HFF-Myc (cell line): Measurements from ENCODE around the gene CNDP1.

Experiments
- DNase-seq: peaks from one replicate; pipeline ENCODE4 v3.0.0-alpha.2; 2011; ENCODE audit warnings: low read depth; ENCODE audit errors: extremely low read depth
- H3K4me3 ChIP-seq: replicated peaks from 2 replicates; pipeline ENCODE4 v1.5.1; 2011; ENCODE audit warnings: low read depth, mild to moderate bottlenecking, control low read depth, low read length
- TF ChIP-seq, protein P1 (sequence below): IDR thresholded peaks from 2 replicates; pipeline ENCODE4 v1.5.1; 2012; ENCODE audit warnings: mild to moderate bottlenecking, low read depth, low read length, control low read depth; ENCODE audit errors: missing control alignments

CNDP1 gene, protein sequence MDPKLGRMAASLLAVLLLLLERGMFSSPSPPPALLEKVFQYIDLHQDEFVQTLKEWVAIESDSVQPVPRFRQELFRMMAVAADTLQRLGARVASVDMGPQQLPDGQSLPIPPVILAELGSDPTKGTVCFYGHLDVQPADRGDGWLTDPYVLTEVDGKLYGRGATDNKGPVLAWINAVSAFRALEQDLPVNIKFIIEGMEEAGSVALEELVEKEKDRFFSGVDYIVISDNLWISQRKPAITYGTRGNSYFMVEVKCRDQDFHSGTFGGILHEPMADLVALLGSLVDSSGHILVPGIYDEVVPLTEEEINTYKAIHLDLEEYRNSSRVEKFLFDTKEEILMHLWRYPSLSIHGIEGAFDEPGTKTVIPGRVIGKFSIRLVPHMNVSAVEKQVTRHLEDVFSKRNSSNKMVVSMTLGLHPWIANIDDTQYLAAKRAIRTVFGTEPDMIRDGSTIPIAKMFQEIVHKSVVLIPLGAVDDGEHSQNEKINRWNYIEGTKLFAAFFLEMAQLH

DNA sequence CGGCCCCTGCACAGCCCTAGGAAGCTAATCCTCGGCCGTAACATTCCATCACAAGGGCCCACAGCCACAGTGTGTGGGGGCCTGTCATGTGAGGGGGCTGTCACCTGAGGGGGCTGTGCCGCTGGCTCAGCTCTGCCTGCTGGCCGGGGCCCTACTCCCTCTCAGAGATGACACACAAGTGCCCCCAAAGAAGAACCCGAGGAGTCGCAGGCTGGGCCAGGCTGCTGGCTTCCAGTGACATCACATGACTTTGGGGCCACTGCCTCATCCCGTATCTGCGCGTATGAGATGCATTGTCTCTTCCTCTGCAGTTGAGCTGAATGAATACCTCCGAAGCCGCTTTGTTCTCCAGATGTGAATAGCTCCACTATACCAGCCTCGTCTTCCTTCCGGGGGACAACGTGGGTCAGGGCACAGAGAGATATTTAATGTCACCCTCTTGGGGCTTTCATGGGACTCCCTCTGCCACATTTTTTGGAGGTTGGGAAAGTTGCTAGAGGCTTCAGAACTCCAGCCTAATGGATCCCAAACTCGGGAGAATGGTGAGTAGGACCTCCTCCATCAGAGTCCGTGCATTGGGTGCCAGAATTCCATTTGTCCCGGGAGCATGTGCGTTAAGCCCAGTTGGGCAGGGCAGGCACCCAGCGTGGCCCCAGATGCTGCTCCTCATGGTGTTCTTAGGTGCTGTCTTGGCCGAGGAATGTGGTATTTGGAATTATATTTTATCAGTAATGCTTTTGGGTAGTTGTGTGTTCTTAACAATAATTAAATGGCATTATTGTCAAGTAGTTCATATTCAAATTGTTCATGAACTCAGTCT is at the start of gene CNDP1:
Gene CNDP1 (plus strand): TSS at position 351 of the 820 bp plus-strand sequence. CDS start 168 bp downstream, at position 519.
- H3K4me3 ChIP-seq = no peak within 1 kb of the TSS
- TF ChIP-seq, protein P1, sequence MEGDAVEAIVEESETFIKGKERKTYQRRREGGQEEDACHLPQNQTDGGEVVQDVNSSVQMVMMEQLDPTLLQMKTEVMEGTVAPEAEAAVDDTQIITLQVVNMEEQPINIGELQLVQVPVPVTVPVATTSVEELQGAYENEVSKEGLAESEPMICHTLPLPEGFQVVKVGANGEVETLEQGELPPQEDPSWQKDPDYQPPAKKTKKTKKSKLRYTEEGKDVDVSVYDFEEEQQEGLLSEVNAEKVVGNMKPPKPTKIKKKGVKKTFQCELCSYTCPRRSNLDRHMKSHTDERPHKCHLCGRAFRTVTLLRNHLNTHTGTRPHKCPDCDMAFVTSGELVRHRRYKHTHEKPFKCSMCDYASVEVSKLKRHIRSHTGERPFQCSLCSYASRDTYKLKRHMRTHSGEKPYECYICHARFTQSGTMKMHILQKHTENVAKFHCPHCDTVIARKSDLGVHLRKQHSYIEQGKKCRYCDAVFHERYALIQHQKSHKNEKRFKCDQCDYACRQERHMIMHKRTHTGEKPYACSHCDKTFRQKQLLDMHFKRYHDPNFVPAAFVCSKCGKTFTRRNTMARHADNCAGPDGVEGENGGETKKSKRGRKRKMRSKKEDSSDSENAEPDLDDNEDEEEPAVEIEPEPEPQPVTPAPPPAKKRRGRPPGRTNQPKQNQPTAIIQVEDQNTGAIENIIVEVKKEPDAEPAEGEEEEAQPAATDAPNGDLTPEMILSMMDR = no peak
- no peak for DNase-seq

DNA sequence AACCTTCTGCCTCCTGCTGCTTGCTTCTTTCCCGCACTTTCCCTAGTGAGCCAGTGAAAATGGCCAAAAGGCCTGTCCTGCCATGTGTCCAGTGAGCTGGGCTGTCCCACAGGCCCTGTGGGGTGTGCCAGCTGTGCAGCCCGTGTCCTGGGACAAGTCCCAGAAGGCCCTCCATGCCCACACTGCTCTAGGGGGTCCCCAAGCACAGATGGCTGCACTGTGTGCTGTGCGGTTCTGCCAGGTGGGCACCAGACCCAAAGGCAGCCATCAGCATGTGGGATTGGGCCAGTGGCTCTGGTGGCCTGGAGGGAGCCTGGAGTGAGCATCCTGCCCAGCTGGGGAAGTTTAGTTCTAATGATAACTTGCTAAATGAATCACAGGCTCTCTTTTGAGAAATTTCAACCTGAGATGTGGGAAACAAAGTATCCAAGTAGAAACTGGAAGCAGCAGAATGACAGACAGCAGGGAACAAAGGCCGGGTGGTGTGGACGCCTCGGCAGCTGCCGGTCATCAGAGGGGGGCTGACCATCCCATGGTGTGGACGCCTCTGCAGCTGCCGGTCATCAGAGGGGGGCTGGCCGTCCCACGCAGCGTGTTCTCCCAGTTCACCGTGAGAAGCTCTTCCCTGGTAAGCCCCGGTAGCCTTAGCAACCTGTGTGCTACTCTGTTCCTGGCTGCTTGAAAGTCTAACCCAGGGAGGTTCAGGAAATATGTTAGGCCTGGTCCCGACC is 48.0 kb upstream of the CNDP1 start:
- TF ChIP-seq, protein P1 = no peak
- no peak overlapping the region for H3K4me3 ChIP-seq
- DNase-seq = no peak

DNA sequence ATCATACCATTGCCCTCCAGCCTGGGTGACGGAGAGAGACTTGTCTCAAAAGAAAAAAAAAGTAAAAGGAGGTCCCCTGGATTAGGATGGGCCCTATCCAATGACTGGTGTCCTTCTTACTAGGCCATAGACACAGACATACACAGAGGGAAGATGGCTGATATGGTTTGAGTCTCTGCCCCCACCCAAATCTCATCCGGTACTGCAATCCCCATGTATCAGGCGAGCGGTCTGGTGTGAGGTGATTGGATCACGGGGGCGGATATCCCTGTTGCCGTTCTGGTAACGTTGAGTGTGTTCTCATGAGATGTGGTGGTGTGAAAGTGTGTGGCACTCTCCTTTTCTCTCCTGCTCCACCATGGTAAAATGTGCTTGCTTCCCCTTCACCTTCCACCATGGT is 45.9 kb upstream of the CNDP1 start:
- DNase-seq = no peak
- TF ChIP-seq, protein P1 = no peak
- no peak overlapping the region for H3K4me3 ChIP-seq

DNA sequence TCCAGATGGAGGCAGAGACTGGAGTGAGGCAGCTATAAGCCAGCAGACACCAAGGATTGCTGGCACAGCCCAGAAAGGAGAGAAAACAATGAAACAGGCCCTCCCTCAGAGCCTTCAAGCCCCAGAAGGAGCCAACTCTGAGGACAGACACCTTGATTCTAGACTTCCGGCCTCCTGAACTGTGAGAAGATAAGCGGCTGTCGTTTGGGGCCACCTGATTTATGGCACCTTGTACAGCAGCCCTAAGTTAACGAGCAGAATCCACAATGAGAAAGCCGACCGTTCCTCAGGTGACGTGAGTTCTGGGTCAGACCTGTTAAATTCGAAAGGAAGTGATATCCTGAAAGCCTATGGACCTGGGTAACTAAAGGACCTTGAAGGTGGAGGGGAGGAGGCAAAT is 45.4 kb upstream of the CNDP1 start:
- TF ChIP-seq, protein P1 = no peak
- no peak for DNase-seq
- H3K4me3 ChIP-seq = no peak overlapping the region

DNA sequence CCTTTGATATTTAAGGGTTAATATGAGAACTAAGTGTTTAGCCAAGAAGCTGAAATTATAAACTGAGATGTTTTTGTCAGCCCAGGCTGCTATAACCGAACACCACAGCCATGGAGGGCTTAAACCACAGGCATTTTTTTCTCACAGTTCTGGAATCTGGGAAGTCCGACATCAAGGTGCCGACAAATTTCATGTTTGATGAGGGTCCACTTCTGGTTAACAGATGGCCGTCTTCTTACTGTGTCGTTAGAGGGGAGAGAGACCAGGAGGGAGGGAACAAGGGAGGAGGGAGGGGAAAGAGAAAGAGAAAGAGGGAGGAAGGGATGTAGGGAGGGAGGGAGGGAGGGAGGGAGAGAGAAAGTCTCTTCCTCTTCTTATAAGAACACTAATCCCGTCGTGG is 44.6 kb upstream of the CNDP1 start:
- no peak overlapping the region for H3K4me3 ChIP-seq
- peak; percentile 37 for DNase-seq
- TF ChIP-seq, protein P1 = no peak

DNA sequence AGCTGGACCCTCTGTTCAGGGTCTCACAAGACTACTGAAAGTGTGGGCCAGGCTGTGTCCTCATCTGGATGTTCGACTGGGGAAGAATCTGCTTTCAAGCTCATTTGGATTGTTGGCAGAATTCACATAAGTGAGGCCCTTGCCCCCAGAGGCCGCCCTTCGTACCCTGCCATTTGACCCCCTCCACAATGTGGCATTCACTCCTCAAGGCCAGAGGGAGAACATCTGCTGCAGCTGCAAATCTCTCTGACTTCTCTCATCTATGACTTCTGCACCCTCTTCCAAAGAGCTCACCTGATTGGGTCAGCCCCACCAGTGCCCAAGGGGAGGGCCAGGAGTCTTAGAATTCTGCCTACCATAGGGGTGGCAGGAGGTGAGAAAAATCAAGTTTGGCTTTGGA is 42.0 kb upstream of the CNDP1 start:
- TF ChIP-seq, protein P1 = no peak
- DNase-seq = no peak
- H3K4me3 ChIP-seq = no peak overlapping the region
